CD1c-positive myeloid dendritic cell (primary cell): Measurements from ENCODE around the gene OBSCN.
"Not testable (repeated sequence)": the region's sequence is repeated elsewhere in the genome, so short reads cannot be mapped to it uniquely, and the experiment has no call there.

Source experiments
- DNase-seq: peaks from one replicate; pipeline ENCODE4 v3.0.0-alpha.2; 2016; ENCODE audit errors: extremely low spot score

OBSCN gene

DNA sequence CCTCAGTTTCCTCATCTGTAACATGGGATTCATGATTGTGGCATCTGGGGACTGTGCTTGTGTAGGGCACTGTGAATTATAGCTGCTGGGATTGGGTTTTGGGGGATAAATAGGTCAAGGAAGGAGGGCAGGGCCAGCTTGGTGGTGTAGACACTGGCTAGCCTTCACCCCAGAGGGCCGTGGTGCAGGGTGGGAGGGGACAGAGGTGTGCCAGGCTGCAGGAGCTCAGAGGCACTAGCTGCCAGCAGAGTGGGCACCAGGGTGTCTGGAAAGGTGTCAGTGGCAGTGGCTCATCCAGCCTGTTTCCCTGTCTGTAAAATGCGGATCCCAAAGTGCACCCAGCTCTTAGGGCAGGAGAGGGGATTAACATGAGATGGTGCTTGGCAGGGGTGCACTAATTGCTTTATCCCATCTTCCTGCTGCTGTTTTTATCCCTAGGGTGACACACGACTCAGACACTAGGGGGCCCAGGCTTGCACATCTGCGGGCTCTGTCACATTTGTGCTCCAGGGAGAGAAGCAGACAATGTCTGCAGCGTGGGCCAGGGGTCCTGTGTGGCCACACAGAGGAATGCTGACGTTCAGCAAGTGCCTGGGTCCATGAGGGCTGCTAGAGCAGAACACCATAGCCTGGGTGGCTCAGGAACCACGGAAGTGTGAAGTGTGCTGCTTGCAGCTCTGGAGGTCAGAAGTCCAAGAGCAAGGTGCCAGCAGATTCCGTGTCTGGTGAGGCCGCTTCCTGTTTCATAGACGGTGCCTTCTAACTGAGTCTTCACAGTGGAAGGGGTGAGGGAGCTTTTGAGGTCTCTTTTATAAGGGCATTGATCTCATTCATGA lies 19.3 kb downstream of the OBSCN start:
- DNase-seq = no peak

- not testable (repeated sequence) for DNase-seq
These were observed 20.3 kb downstream of the OBSCN start for GRCh38 chr1:228228147-228228546.

DNA sequence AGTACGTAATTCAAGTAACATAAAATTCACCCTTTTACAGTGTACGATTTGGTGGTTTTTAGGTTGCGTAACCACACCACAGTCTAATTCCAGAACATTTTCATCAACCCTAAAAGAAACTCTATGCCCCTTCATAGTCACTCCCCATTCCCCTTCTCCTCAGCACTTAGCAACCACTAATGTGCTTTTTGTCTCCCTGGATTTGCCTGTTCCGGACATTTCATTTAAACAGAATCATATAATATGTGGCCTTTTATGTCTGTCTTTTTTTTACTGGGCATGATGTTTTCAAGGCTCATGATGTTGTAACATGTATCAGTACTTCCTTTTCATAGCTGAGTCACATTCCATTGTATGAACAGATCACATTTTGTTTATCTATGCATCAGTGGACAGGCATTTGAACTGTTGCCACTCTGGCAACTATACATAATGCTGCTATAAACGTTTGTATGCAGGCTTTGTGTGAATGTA lies 20.8 kb downstream of the OBSCN start:
- peak; percentile 10 for DNase-seq

GRCh38 chr1:228231189-228231588 lies 23.3 kb downstream of the OBSCN start:
- DNase-seq = no peak

- DNase-seq = no peak
These were observed 25.3 kb downstream of the OBSCN start for GRCh38 chr1:228233136-228233535.

GRCh38 chr1:228234921-228235320 lies 27.1 kb downstream of the OBSCN start:
- no peak for DNase-seq

GRCh38 chr1:228236744-228237143 lies 28.9 kb downstream of the OBSCN start:
- DNase-seq = no peak

GRCh38 chr1:228238007-228238406 lies 30.2 kb downstream of the OBSCN start:
- no peak for DNase-seq

- no peak for DNase-seq
These were observed 30.6 kb downstream of the OBSCN start for GRCh38 chr1:228238461-228238860.

GRCh38 chr1:228240411-228241240 lies 32.8 kb downstream of the OBSCN start:
- DNase-seq = no peak

- no peak for DNase-seq
These were observed 33.4 kb downstream of the OBSCN start for GRCh38 chr1:228241259-228241658.

DNA sequence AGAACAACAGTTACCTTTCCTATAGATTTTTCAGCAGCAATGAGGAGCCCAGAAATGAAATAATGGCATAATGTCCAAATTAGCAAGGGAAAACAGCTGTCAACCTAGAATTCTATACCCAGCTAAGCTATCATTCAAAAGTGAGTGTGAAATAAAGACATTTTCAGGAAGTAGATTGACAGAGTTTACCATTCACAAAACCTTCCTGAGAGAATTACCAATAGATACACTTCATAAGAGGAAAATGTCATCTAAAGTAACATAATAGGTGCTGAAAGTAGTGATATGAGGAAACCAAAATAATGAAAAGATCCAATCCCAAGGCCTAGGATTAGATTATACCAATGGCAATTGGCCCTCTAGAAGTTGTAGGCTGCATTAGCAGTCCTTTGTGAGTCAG lies 34.6 kb downstream of the OBSCN start:
- DNase-seq = no peak

GRCh38 chr1:228243093-228243492 lies 35.2 kb downstream of the OBSCN start:
- no peak for DNase-seq

DNA sequence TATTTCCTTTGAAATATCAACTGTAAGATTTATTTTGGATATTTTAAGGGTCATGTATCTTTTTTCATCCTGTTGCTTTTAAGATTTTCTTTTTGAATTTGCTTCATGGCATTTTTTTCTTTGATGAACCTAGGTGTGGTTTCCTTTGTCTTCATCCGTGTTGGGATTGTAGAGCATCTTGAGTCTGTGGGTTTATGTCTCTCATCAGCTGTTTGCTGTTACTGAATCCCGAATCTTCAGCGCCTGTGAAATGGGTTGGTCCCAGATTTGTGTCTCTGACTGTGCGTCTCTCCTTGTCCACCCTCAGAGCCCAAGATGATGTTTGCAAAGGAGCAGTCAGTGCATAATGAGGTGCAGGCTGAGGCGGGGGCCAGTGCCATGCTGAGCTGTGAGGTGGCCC lies 36.1 kb downstream of the OBSCN start:
- DNase-seq = not testable (repeated sequence)

DNA sequence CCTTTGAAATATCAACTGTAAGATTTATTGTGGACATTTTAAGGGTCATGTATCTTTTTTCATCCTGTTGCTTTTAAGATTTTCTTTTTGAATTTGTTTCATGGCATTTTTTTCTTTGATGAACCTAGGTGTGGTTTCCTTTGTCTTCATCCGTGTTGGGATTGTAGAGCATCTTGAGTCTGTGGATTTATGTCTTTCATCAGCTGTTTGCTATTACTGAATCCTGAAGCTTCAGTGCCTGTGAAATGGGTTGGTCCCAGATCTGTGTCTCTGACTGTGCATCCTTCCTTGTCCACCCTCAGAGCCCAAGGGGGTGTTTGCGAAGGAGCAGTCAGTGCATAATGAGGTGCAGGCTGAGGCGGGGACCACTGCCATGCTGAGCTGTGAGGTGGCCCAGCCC lies 37.3 kb downstream of the OBSCN start:
- DNase-seq = no peak

DNA sequence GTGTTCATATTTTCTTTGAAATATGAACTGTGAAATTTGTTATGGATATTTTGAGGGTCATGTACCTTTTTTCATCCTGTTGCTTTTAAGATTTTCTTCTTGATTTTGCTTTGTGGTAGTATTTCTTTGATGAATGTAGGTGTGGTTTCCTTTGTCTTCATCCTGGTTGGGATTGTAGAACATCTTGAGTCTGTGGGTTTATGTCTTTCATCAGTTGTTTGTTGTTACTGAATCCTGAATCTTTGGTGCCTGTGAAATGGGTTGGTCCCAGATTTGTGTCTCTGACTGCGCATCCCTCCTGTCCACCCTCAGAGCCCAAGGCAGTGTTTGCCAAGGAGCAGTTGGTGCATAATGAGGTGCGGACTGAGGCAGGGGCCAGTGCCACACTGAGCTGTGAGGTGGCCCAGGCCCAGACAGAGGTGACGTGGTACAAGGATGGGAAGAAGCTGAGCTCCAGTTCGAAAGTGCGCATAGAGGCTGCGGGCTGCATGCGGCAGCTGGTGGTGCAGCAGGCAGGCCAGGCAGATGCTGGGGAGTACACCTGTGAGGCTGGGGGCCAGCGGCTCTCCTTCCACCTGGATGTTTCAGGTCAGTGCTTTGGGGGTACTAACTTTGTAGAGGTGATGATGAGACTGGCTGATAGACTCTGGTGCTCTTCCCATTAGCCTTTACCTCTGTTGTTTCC lies 38.5 kb downstream of the OBSCN start:
- no peak for DNase-seq

DNA sequence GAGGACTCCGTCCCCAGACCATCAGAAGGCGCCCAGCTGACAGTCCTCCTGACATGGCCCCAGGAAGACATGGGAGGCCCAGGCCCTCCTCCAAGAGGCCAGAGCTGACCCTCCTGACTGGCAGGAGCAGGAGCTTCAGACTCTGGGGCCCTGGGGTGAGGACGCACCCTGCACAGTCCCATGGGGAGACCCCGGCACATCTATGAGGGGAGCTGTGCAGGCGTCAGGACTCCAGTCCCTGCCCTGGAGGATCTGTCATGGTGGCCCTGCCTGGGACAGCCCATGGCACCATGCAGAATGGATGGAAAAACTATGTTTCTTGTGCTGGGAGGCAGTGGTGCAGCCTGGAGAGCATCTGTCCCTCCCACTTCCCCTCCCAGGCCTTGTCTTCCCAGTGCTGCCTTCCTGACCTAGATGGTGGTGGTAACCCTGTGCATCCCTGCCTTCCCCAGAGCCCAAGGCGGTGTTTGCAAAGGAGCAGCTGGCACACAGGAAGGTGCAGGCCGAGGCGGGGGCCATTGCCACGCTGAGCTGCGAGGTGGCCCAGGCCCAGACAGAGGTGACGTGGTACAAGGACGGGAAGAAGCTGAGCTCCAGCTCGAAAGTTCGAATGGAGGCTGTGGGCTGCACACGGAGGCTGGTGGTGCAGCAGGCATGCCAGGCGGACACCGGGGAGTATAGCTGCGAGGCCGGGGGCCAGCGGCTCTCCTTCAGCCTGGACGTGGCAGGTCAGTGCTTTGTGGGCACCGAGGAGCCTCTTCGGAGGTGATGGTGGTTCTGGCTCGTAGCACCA lies 41.9 kb downstream of the OBSCN start:
- DNase-seq = no peak

GRCh38 chr1:228252476-228252875 lies 44.6 kb downstream of the OBSCN start:
- DNase-seq = not testable (repeated sequence)

- no peak for DNase-seq
These were observed 49.0 kb downstream of the OBSCN start for GRCh38 chr1:228256626-228257375.

DNA sequence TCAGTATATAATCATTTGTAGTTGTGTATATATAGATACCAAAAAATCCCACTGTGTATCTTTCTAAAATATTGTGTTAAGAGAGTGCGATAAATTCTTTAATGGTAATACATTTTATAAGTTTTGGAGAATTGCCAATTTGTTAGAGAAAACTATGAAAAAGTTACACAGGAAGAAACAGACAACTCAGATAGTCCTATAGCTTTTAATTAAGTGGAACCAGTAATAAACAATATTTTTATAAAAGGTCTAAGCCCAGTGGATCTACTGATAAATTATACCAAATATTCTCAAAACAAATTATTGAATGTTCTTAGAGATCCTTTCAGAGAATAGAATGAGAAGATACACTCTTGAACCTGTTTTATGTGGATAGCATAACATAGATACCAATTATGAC lies 50.6 kb downstream of the OBSCN start:
- no peak for DNase-seq
